Measurements from ENCODE around the gene MTHFD2.

GRCh38 chr2:74168739-74169138 is 29.7 kb upstream of the MTHFD2 start:
- TF ChIP-seq CTCF (IDR thresholded peaks at IDR 0.05; ENCODE audit: extremely low read depth in 1 of 2, insufficient read depth in 1 of 2, low read depth in 1 of 2, low read length in 2 of 2) (no peak), POLR2A (IDR thresholded peaks at IDR 0.05; ENCODE audit: low read depth, low read length) (no peak)

Measured in endothelial cell of umbilical vein (primary cell).